SK-N-MC (cell line): Measurements from ENCODE around the gene SLC35F1.

ENCODE experiments used
- DNase-seq: peaks from one replicate; pipeline ENCODE4 v3.0.0-alpha.2; 2011; ENCODE audit warnings: low read depth, low spot score
- H3K27ac ChIP-seq: fragments of 200-600 bp; sonication (generic); 2 replicates; pipeline ENCODE4 v1.5.1; 2016; ENCODE audit warnings: mixed run types
- H3K36me3 ChIP-seq: fragments of 200-600 bp; sonication (generic); 2 replicates; pipeline ENCODE4 v1.6.1; 2017; ENCODE audit warnings: antibody characterized with exemption, low read length, mixed read lengths; ENCODE audit not compliant: insufficient read depth
- H3K4me3 ChIP-seq: fragments of 200-600 bp; sonication (generic); 2 replicates; pipeline ENCODE4 v1.5.1; 2016
- H3K9ac ChIP-seq: fragments of 200-600 bp; sonication (generic); 2 replicates; pipeline ENCODE4 v1.8.0; 2017; ENCODE audit warnings: mixed run types, mixed read lengths; ENCODE audit not compliant: insufficient read length
- H3K9me3 ChIP-seq: fragments of 200-600 bp; sonication (generic); 2 replicates; pipeline ENCODE4 v1.6.1; 2017; ENCODE audit warnings: low read depth, mild to moderate bottlenecking, antibody characterized with exemption, low read length, moderate library complexity, mixed read lengths
- EZH2 ChIP-seq: fragments of 200-600 bp; sonication (generic); IDR thresholded peaks from one replicate; pipeline ENCODE4 v1.6.1; 2017; ENCODE audit warnings: antibody characterized with exemption
- FOXP2 ChIP-seq: optimal IDR thresholded peaks from 2 replicates; pipeline ENCODE3; 2011; ENCODE audit warnings: mild to moderate bottlenecking, moderate library complexity; ENCODE audit not compliant: insufficient read depth; ENCODE audit errors: extremely low read length, control extremely low read depth
- POLR2AphosphoS5 ChIP-seq: IDR thresholded peaks from 2 replicates; pipeline ENCODE4 v1.6.1; 2012; ENCODE audit warnings: mild to moderate bottlenecking, low read depth, low read length, borderline replicate concordance

The SLC35F1 gene

GRCh38 chr6:118319894-118320649 lies 413.0 kb downstream of the SLC35F1 start:
- Histone ChIP-seq H3K36me3 (no peaks in the 10 kb centered on the region), H3K9me3 (no peaks in the 10 kb centered on the region), H3K9ac (no peak overlapping the region), H3K27ac (no peak overlapping the region), H3K4me3 (no peak overlapping the region)
- TF ChIP-seq FOXP2 (no peak), EZH2 (no peak), POLR2AphosphoS5 (no peak)
- DNase-seq = no peak

- peak; percentile 34 for DNase-seq
- H3K4me3 ChIP-seq = no peak overlapping the region
- no peak overlapping the region for H3K27ac ChIP-seq
- H3K36me3 ChIP-seq = no peaks in the 10 kb centered on the region
- no peak overlapping the region for H3K9ac ChIP-seq
- no peaks in the 10 kb centered on the region for H3K9me3 ChIP-seq
- TF ChIP-seq POLR2AphosphoS5 (no peak; the same call in 1 of the 2 replicates), FOXP2 (no peak), EZH2 (no peak)
These were observed 413.6 kb downstream of the SLC35F1 start for GRCh38 chr6:118320652-118321051.

DNA sequence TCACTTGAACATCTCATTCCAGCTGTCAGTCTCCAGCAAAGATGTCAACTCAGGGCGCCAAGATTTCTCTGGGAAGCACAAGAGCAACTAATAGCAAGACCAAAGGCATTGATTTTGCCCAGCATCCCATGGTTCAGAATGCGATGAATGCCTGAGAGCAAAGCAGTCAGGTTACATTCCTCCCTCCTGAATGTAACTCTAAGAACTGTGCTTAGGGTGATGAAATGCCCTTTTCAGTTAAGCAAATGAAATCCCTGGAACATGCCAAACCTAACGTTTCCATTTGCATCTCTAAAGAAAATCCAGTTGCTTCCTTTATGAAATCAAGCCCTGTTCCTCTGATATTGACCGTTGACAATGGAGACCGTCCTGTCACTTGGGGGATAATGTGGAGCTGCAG lies 417.1 kb downstream of the SLC35F1 start:
- Histone ChIP-seq H3K27ac (no peak overlapping the region), H3K36me3 (no peaks in the 10 kb centered on the region), H3K4me3 (no peak overlapping the region), H3K9me3 (no peaks in the 10 kb centered on the region), H3K9ac (no peak overlapping the region)
- DNase-seq = no peak
- TF ChIP-seq FOXP2 (no peak), POLR2AphosphoS5 (no peak), EZH2 (no peak)

DNA sequence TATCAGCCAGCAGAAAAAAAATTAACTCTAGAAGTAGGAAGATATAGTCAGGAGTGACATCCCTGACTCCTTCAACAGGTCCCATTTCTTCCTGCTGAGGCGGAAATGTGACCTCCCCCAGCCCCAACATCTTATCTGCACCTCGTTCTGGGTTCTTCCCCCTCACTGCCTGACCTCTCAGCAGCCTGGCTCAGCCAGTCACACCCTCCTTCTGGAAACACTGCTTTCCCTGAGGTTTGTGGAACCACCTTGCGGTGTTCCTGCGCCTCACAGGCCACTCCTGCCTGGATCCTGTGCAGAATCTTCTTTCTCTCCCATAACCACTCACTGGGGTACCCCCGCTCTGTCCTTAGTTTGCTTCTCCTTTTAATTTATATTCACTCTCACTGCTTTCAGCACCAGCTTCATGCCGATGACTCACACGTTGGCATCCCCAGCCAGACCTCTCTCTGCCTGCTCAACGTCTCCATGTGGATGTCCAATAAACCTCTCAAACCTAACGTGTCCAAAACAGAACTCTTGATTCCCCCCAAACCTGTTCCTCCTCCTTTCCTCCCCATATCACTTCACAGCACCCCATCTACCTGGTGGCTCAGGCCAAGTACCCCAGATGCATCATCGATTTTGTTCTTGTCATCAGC lies 418.3 kb downstream of the SLC35F1 start:
- DNase-seq = no peak
- H3K27ac ChIP-seq = no peak overlapping the region
- no peak overlapping the region for H3K4me3 ChIP-seq
- H3K9me3 ChIP-seq = no peaks in the 10 kb centered on the region
- TF ChIP-seq POLR2AphosphoS5 (no peak), FOXP2 (no peak), EZH2 (no peak)
- no peaks in the 10 kb centered on the region for H3K36me3 ChIP-seq
- no peak overlapping the region for H3K9ac ChIP-seq

DNA sequence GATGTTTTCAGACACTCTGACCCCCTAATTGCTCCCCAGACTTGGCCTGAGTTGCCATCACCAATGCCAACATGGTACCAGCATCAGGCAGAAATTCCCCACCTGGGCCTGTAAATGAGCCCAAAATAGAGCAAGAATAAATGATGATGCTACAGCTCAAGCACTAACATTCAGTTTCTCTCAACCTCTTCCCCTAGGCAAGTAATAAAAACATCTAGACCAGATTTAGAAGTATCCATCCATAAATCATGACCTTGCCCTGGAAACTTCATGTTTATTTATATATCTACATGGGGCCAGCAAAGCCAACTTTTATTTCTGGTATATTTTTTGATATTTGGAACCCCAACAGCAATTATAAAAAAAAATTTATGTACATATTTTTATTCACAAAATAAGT lies 419.6 kb downstream of the SLC35F1 start:
- Histone ChIP-seq H3K4me3 (no peak overlapping the region), H3K9me3 (no peaks in the 10 kb centered on the region), H3K9ac (no peak overlapping the region), H3K36me3 (no peaks in the 10 kb centered on the region), H3K27ac (no peak overlapping the region)
- DNase-seq = no peak
- TF ChIP-seq FOXP2 (no peak), POLR2AphosphoS5 (no peak), EZH2 (no peak)

DNA sequence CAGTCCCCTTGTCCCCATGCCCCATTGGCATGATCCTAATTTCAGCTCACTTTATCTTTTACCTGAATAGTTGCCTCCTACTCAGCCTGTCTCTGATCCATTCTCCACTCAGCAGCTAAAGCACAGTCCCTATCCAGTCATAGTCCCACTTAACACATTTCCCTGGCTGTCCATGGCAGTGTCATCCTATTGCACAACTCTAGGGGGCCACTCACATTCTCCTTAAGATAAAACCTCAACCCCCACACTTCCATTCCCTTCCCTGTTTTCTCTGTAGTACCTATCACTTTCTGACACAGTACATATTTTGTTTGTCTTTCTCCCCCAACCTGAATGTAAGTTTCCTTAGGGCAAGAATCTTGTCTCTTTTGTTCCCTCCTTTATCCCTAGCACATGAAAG lies 420.2 kb downstream of the SLC35F1 start:
- no peak overlapping the region for H3K9ac ChIP-seq
- no peaks in the 10 kb centered on the region for H3K36me3 ChIP-seq
- no peak overlapping the region for H3K4me3 ChIP-seq
- H3K27ac ChIP-seq = no peak overlapping the region
- DNase-seq = no peak
- H3K9me3 ChIP-seq = no peaks in the 10 kb centered on the region
- no peak for TF ChIP-seq EZH2
- TF ChIP-seq POLR2AphosphoS5 = no peak
- TF ChIP-seq FOXP2 = no peak

- TF ChIP-seq POLR2AphosphoS5 (no peak), EZH2 (no peak)
- DNase-seq = no peak
- H3K27ac ChIP-seq = no peak overlapping the region
- no peaks in the 10 kb centered on the region for H3K9me3 ChIP-seq
- no peak overlapping the region for H3K9ac ChIP-seq
- H3K4me3 ChIP-seq = no peak overlapping the region
- H3K36me3 ChIP-seq = no peaks in the 10 kb centered on the region
These were observed 426.7 kb downstream of the SLC35F1 start for GRCh38 chr6:118333772-118334171.

GRCh38 chr6:118334634-118335033 lies 427.6 kb downstream of the SLC35F1 start:
- H3K36me3 ChIP-seq = no peaks in the 10 kb centered on the region
- no peak for DNase-seq
- no peak overlapping the region for H3K4me3 ChIP-seq
- no peak overlapping the region for H3K27ac ChIP-seq
- no peak overlapping the region for H3K9ac ChIP-seq
- TF ChIP-seq FOXP2 (no peak), POLR2AphosphoS5 (no peak), EZH2 (no peak)
- H3K9me3 ChIP-seq = no peaks in the 10 kb centered on the region

DNA sequence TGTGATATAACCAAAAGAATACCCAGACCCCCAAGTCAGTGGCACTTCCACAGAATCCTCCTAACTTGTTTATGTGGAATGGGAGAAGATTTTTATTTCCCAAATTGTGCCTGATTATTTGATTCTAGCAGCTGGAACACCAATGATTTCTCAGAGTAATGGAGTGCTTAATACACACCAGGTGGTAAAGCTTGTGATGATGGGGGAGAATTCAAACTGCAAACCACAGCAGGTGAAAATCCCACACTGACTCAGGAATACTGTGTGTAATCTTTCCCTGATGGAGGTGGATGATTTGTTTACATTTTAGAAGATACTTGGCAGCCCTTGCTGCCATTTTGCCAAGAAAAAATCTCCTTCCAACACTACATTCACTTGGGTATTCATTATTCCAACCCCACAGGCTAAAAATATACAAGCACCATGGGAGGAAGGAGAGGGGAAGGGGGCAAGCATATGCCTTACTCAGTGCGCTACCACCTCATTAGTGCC lies 428.3 kb downstream of the SLC35F1 start:
- Histone ChIP-seq H3K27ac (no peak overlapping the region), H3K36me3 (no peaks in the 10 kb centered on the region), H3K4me3 (no peak overlapping the region), H3K9ac (no peak overlapping the region), H3K9me3 (no peaks in the 10 kb centered on the region)
- DNase-seq = no peak
- no peak for TF ChIP-seq POLR2AphosphoS5
- TF ChIP-seq FOXP2 = no peak
- no peak for TF ChIP-seq EZH2
